Natural killer cell treated with Interleukin-12 subunit alpha and Interleukin-12 subunit beta and Interleukin-15 and Interleukin-18, amount 100 ng/mL, for 72 hours (primary cell): ENCODE measurements around the gene CPA2. TPM values are rescaled to one million over a fixed set of nuclear protein-coding genes. Genes with fewer than 3 reads are reported as not detected.
"Not testable (repeated sequence)": the region's sequence is repeated elsewhere in the genome, so short reads cannot be mapped to it uniquely, and the experiment has no call there.

ENCODE experiments used
- ATAC-seq, 2 donors: fragments of 150-1000 bp; cut with Tn5 transposase in 1 of 2; sonication (Bioruptor Pico), chemical (Tn5 transposase) in 1 of 2; 2 replicates each; pipeline ENCODE4 v1.10.0; 2021
- DNase-seq: peaks from one replicate; pipeline ENCODE4 v3.0.0; 2022; ENCODE audit warnings: low spot score
- H3K27ac Mint-ChIP-seq, 2 donors: 1 replicate in 1 of 2; 2 replicates in 1 of 2; pipeline ENCODE4 v1.8.0; 2022; ENCODE audit warnings: mixed read lengths in 2 of 2, mild to moderate bottlenecking in 1 of 2, moderate library complexity in 1 of 2
- H3K27me3 Mint-ChIP-seq, 2 donors: 1 replicate in 1 of 2; 2 replicates in 1 of 2; pipeline ENCODE4 v1.8.0; 2022; ENCODE audit warnings: mixed read lengths in 2 of 2
- H3K36me3 Mint-ChIP-seq: one replicate; pipeline ENCODE4 v1.8.0; 2022; ENCODE audit warnings: mixed read lengths
- H3K4me1 Mint-ChIP-seq, 2 donors: 1 replicate in 1 of 2; 2 replicates in 1 of 2; pipeline ENCODE4 v1.8.0; 2022; ENCODE audit warnings: low read depth in 2 of 2, mixed read lengths in 2 of 2, mild to moderate bottlenecking in 1 of 2
- H3K4me3 Mint-ChIP-seq: one replicate; pipeline ENCODE4 v1.8.0; 2022; ENCODE audit warnings: mixed read lengths
- H3K9me3 Mint-ChIP-seq: 2 replicates; pipeline ENCODE4 v1.8.0; 2022; ENCODE audit warnings: mixed read lengths
- total RNA-seq, 2 donors: library from RNA; stranded (reverse); gene quantifications; one replicate each; pipeline ENCODE4 v1.2.3, GENCODE V29; 2022

CPA2 gene
- total RNA-seq, 2 donors from 2014 or later, result not detected

DNA sequence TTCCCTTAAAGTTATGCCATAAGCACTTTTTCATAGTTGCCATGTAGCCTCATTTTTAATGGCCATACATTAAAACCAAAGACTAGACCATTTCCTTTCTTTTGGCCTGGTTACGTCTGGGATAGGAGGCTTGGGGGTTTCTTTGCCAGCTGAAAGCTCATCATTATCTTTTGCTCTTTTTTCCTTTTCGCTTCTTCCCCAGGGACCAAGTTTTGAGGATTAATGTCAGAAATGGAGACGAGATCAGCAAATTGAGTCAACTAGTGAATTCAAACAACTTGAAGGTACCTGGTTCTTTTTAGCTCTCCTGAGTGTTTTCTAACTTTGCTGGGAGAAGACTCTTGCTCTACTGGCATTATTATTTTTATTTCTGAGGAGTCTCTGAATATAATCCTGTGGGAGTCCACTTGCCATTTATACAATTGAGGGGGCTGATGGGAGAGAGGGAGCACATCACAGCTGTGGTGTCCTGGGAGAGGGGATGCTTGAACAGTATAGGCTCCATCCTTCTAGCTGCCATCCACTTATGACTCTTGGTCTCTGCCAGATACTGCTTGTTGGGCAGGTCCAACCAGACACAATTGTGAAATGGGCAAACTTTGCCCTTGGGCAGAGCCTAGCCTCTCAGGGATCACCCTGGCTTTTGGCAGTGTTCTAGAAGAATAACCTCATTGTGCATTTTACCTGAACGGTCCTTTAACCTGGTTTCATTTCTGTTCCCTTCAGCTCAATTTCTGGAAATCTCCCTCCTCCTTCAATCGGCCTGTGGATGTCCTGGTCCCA, 32.1 kb downstream of the CPA2 start:
- Mint-ChIP-seq H3K27me3 (peaks cover 7 to 8% of the 10 kb centered on the region in 2 donors), H3K27ac (no peak overlapping the region), H3K9me3 (no peaks in the 10 kb centered on the region), H3K4me3 (no peak overlapping the region), H3K36me3 (no peaks in the 10 kb centered on the region), H3K4me1 (no peaks in the 10 kb centered on the region)
- ATAC-seq (no peak), DNase-seq (no peak)

DNA sequence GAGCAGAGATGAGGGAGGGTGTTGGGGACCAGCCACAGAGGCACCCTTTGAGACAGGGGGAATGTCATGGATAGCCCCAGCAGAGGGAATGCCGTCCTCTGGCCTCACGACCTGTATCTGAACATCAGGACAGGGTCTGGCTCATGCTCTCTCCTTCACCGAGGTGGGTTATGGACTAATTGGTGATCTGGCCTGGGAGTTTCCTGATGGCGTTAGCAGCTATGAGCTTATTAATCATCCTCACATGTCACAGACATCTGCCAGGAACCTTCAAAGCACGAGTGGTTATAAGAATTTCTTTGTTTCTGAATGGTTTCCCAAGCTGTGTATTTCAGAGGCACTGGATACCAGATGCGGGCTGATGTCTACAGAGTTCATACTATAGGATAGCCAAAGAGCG, 33.2 kb downstream of the CPA2 start:
- DNase-seq, result no peak
- Mint-ChIP-seq H3K4me1 (no peaks in the 10 kb centered on the region), H3K36me3 (no peaks in the 10 kb centered on the region), H3K27ac (no peak overlapping the region), H3K4me3 (no peak overlapping the region), H3K27me3 (peaks cover 10 to 11% of the 10 kb centered on the region in 2 donors), H3K9me3 (no peaks in the 10 kb centered on the region)
- no peak for ATAC-seq

DNA sequence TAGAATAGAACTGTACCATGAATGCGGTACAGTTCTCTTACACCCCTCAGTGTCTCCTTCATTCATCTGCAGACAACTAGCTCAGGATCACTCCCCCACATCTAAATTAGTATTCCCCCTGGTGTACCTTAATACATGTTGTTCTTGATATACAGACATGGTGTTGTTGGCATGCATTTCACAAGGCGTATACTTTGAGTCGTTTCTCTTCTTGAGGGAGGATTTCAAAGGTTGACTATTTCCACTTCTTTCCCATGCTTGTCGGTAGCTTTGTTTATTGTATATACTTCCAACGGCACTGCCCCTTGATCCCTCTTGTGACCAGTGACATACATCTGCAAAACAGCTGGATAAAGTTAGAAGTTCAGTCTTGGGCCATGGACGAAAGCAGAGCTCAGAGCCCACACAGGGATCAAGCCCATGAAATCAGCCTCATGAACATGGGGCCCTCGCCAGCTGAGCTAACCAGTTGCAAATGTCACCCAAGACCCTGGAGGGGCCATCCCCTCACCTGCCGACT, 34.9 kb downstream of the CPA2 start:
- H3K9me3 Mint-ChIP-seq, result no peaks in the 10 kb centered on the region
- DNase-seq (no peak), ATAC-seq (no peak)
- H3K4me1 Mint-ChIP-seq, result no peaks in the 10 kb centered on the region
- H3K27me3 Mint-ChIP-seq, result peaks cover 10 to 13% of the 10 kb centered on the region in 2 donors
- H3K27ac Mint-ChIP-seq, result no peak overlapping the region
- no peaks in the 10 kb centered on the region for H3K36me3 Mint-ChIP-seq
- H3K4me3 Mint-ChIP-seq, result no peak overlapping the region

DNA sequence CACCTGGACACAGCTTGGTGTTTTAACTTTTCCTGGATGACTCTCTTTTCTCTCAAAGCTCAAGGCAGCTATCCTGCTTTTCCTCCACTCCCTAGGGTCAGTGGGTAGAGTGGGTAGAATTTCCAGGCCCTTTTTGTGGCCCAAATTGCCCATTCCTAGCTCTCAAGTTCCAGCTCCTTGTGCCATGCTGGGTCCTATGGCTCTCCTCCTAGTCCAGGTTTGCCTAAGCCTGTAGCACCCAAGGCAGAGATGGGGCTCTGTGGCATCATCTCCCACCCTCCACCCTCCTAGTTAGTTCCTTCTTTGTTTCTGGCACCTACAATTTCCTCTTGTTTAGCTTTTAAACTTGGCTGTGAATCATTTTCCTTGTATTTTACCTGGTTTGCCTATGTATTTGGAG, 36.0 kb downstream of the CPA2 start:
- no peak for DNase-seq
- no peak overlapping the region for H3K27ac Mint-ChIP-seq
- H3K27me3 Mint-ChIP-seq, result peaks cover 10 to 13% of the 10 kb centered on the region in 2 donors
- H3K4me3 Mint-ChIP-seq, result no peak overlapping the region
- no peaks in the 10 kb centered on the region for H3K4me1 Mint-ChIP-seq
- no peaks in the 10 kb centered on the region for H3K36me3 Mint-ChIP-seq
- H3K9me3 Mint-ChIP-seq, result no peaks in the 10 kb centered on the region
- ATAC-seq, result no peak

DNA sequence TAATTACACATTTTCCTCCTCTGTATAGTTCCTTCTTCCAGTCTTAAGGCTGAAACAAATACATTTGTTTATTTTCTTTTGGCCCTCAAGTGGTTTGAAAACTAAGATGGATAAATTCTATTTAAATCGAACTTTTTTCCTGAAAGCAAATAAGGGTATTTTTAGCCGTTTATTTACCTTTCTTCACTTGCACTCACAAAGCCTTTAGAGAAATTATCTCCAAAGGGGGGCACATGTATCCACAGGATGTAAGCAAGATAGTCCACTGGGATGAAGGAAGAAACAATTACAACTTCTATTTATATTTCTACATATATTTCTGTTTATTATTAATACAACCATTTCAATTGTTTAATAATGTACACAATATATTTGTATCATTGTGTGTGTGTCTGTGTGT, 36.5 kb downstream of the CPA2 start:
- H3K4me1 Mint-ChIP-seq, result no peaks in the 10 kb centered on the region
- no peak overlapping the region for H3K27ac Mint-ChIP-seq
- H3K4me3 Mint-ChIP-seq, result no peak overlapping the region
- peaks cover 10 to 13% of the 10 kb centered on the region in 2 donors for H3K27me3 Mint-ChIP-seq
- no peaks in the 10 kb centered on the region for H3K36me3 Mint-ChIP-seq
- DNase-seq (no peak), ATAC-seq (no peak)
- no peaks in the 10 kb centered on the region for H3K9me3 Mint-ChIP-seq

DNA sequence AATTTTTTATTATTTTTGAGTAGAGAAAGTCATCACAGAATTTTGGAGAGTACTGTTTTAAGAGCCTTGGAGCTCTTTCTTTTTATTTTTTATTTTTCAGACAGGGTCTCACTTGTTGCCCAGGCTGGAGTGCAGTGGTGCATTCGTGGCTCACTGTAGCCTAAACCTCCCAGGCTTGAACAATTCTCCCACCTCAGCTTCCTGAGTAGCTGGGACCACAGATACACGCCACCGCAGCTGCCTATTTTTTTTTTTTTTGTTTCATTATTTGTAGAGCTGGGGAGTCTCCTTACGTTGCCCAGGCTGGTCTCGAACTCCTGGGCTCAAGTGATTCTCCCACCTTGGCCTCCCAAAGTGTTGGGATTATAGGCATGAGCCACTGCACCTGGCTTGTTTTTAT, 36.9 kb downstream of the CPA2 start:
- Mint-ChIP-seq H3K27ac (no peak overlapping the region), H3K36me3 (no peaks in the 10 kb centered on the region), H3K9me3 (no peaks in the 10 kb centered on the region), H3K4me3 (no peak overlapping the region), H3K27me3 (peaks cover 10 to 13% of the 10 kb centered on the region in 2 donors), H3K4me1 (no peaks in the 10 kb centered on the region)
- DNase-seq (no peak), ATAC-seq (no peak)

DNA sequence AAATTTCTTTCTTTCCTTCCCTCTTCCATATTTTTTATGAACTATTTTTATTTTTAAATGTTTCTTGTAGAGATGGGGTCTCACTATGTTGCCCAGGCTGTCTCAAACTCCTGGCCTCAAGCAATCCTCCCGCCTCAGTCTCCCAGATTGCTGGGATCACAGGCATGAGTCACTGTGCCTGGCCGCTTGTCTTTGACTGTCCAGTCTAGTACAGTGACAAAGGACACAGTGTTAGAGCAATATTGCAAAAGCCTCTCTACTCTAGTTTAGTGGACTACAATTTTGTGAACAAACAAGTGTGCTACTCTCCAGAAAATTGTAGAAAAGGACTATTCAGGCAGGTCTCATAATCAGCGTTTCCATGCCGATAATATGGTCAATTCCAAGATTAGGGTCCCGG, 37.3 kb downstream of the CPA2 start:
- Mint-ChIP-seq H3K9me3 (no peaks in the 10 kb centered on the region), H3K27ac (no peak overlapping the region), H3K27me3 (peaks cover 10 to 13% of the 10 kb centered on the region in 2 donors), H3K4me1 (no peaks in the 10 kb centered on the region), H3K36me3 (no peaks in the 10 kb centered on the region), H3K4me3 (no peak overlapping the region)
- DNase-seq (no peak), ATAC-seq (no peak)

DNA sequence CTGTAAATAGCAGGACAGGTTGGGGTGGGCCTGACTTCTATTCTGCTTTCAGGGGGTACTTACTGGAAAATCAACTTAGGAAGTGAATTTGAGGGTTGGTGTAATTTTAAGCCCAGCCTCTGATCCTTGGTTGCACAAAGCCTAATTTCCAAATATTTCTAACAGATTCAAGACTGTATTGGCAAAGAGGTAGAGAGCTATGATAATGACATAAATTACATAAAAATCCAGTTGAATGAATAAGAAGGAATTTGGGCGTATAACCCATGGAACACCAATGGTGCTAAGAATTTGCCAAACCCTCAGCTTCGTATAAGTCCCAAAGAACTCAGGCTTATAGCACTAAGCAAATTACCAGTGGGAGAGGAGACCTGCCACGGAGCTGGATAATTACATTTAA, 38.2 kb downstream of the CPA2 start:
- H3K4me1 Mint-ChIP-seq, result no peaks in the 10 kb centered on the region
- H3K27ac Mint-ChIP-seq, result no peak overlapping the region
- DNase-seq (no peak), ATAC-seq (no peak)
- H3K9me3 Mint-ChIP-seq, result no peaks in the 10 kb centered on the region
- H3K4me3 Mint-ChIP-seq, result no peak overlapping the region
- H3K27me3 Mint-ChIP-seq, result peaks cover 10 to 13% of the 10 kb centered on the region in 2 donors
- no peaks in the 10 kb centered on the region for H3K36me3 Mint-ChIP-seq

DNA sequence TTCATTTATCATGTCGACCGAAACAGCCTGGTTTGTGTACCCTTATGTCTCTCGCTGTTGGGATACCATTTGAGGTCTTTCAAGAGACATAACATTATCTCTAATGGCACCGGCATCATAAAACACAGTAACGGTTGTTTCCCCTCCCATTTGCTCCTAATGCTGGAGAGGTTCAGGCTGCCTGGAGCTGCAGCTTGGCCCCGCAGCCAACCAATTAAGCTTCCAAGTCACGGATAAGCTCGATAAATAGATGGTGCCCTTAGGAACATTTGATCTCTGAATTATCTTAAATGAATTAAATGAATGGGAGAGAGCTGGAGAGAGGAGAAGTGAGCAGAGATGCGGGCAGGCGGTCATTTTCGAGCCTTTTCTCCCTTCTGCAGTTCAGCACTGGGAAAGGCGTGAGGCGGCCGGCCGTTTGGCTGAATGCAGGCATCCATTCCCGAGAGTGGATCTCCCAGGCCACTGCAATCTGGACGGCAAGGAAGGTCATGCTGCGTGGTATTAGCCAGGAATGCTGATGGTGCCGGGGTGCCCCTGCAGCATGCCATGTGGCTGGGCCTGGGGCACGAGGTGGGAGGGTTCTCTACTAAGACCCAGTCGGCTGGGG, 38.9 kb downstream of the CPA2 start:
- Mint-ChIP-seq H3K27ac (no peak overlapping the region), H3K27me3 (peaks cover 10 to 13% of the 10 kb centered on the region in 2 donors), H3K9me3 (no peaks in the 10 kb centered on the region), H3K36me3 (no peaks in the 10 kb centered on the region), H3K4me3 (no peak overlapping the region), H3K4me1 (no peaks in the 10 kb centered on the region)
- DNase-seq (no peak), ATAC-seq (no peak)

DNA sequence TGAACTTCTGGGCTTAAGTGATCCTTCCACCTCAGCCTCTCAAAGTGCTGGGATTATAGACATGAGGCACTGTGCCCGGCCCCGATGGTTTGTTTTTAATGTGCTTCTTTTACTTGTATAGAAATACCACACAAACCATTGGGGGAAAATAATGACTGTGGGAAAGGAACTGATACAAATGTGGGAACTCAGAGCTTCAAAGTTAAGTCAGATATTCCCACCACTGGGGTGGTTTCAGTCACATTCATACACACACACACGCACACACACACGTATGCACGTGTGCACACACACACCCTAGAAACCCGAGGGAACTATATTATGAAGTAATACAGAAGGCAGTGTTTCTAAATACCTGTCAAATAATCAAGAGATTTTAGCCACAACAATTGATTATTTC, 43.3 kb downstream of the CPA2 start:
- no peak for ATAC-seq
- peaks cover under 1 to 3% of the 10 kb centered on the region in 2 donors for H3K27me3 Mint-ChIP-seq
- no peaks in the 10 kb centered on the region for H3K4me1 Mint-ChIP-seq
- no peak overlapping the region for H3K27ac Mint-ChIP-seq
- no peaks in the 10 kb centered on the region for H3K36me3 Mint-ChIP-seq
- H3K4me3 Mint-ChIP-seq, result no peak overlapping the region
- H3K9me3 Mint-ChIP-seq, result no peaks in the 10 kb centered on the region
- no peak for DNase-seq

DNA sequence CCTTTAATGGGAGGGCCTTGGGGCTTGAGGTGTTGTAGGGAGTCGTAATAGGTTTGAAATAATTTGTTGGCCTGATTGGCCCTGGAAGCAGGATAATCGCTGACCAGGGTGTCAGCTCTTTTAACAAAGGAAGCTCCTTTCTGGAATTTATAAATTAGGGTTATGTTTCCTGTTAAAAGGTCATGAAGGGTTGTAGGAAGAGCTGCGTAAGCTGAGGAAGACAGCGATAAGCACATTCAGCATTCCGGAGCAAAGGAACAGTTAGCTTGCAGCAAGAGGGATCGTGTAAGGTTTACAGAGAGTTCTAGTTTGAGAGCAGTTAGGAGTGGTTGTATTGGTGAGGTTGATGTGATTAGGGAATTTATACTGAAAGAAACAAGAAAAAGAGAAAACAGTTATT, 47.6 kb downstream of the CPA2 start:
- DNase-seq (no peak), ATAC-seq (no peak)
- Mint-ChIP-seq H3K4me3 (no peak overlapping the region), H3K27me3 (peaks cover 6 to 8% of the 10 kb centered on the region in 2 donors), H3K9me3 (no peaks in the 10 kb centered on the region), H3K27ac (no peak overlapping the region), H3K36me3 (no peaks in the 10 kb centered on the region), H3K4me1 (no peaks in the 10 kb centered on the region)

DNA sequence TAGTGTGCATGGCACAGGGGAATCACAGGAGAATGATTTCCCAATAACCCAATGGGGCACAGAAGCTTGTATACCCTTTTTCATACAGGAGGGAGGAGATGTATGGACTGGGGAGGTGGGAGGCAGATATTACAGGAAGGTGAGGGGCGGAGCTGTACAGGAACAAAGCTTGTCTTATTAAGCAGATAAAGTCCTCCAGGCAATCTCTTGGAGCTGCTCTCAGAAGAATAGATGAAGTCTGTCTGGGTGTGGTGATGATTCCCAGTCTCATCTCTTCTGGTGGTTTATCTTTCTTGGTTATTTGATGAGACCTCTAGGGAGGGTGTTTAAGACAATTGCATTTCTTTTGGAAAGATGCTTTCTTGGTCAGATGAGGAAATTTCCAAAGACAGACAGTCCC, 52.9 kb downstream of the CPA2 start:
- peaks cover 6 to 8% of the 10 kb centered on the region in 2 donors for H3K27me3 Mint-ChIP-seq
- H3K27ac Mint-ChIP-seq, result no peak overlapping the region
- H3K9me3 Mint-ChIP-seq, result no peaks in the 10 kb centered on the region
- no peak for DNase-seq
- no peak overlapping the region for H3K4me3 Mint-ChIP-seq
- H3K4me1 Mint-ChIP-seq, result no peaks in the 10 kb centered on the region
- H3K36me3 Mint-ChIP-seq, result no peaks in the 10 kb centered on the region
- no peak for ATAC-seq

DNA sequence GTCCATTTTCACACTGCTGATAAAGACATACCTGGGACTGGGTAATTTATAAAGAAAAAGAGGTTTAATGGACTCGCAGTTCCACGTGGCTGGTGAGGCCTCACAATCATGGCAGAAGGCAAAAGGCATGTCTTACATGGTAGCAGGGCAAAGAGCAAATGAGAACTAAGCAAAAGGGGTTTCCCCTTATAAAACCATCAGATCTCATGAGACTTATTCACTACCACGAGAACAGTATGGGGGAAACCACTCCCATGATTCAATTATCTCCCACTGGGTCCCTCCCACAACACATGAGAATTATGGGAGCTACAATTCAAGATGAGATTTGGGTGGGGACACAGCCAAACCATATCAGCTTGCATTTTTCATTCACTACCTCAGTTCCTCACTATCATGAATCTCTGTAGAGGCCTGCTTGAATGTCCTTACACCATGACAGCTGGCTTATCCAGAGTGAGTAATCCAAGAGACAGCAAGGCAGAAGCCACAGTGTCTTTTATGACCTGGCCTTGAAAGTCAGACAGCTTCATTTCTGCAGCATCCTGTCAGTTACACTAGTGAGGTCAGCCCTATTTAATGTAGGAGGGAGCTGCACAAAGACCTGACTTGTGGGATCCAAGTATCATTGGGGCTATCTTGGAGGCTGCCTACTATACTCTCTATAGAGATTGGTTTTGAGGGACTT, 55.0 kb downstream of the CPA2 start:
- not testable (repeated sequence) for H3K27ac Mint-ChIP-seq, H3K4me1 Mint-ChIP-seq

DNA sequence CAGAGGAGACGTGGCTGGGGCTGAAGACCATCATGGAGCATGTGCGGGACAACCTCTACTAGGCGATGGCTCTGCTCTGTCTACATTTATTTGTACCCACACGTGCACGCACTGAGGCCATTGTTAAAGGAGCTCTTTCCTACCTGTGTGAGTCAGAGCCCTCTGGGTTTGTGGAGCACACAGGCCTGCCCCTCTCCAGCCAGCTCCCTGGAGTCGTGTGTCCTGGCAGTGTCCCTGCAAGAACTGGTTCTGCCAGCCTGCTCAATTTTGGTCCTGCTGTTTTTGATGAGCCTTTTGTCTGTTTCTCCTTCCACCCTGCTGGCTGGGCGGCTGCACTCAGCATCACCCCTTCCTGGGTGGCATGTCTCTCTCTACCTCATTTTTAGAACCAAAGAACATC, 56.0 kb downstream of the CPA2 start:
- H3K36me3 Mint-ChIP-seq, result no peaks in the 10 kb centered on the region
- no peaks in the 10 kb centered on the region for H3K4me1 Mint-ChIP-seq
- no peak for ATAC-seq
- H3K27me3 Mint-ChIP-seq, result peaks cover 5 to 6% of the 10 kb centered on the region in 2 donors
- no peak overlapping the region for H3K27ac Mint-ChIP-seq
- no peak for DNase-seq
- no peak overlapping the region for H3K4me3 Mint-ChIP-seq
- no peaks in the 10 kb centered on the region for H3K9me3 Mint-ChIP-seq

More for the DNA sequence above, 55.0 kb downstream of the CPA2 start:
- H3K9me3 Mint-ChIP-seq, DNase-seq, H3K36me3 Mint-ChIP-seq, H3K4me3 Mint-ChIP-seq, ATAC-seq, H3K27me3 Mint-ChIP-seq: not testable (repeated sequence)
